SK-N-SH treated with all-trans-retinoic acid at 6 μM for 48 hours (cell line): ENCODE data around the gene USP15.
A peak's percentile ranks its signal among the peaks of the same experiment; 100 is the strongest.

Experiments
- ATAC-seq: fragments of 200-7000 bp; cut with Tn5 transposase; 3 replicates; pipeline ENCODE4 v1.9.1; 2020; ENCODE audit warnings: mild to moderate bottlenecking, moderate library complexity
- ARNTL ChIP-seq: fragments of 450-650 bp; formaldehyde crosslinking; IDR thresholded peaks from 2 replicates; pipeline ENCODE4 v1.5.0; 2020; ENCODE audit warnings: low read depth, mild to moderate bottlenecking, moderate library complexity, borderline replicate concordance
- CREB5 ChIP-seq: fragments of 250-450 bp; sonication (Bioruptor Pico); IDR thresholded peaks from 2 replicates; pipeline ENCODE4 v1.5.1; 2020; ENCODE audit warnings: low read depth, mild to moderate bottlenecking, moderate library complexity
- CSDC2 ChIP-seq: fragments of 250-450 bp; sonication (Bioruptor Pico); IDR thresholded peaks from 2 replicates; pipeline ENCODE4 v1.5.0; 2020; ENCODE audit warnings: mild to moderate bottlenecking, moderate library complexity
- CSRNP3 ChIP-seq: fragments of 250-450 bp; sonication (Bioruptor Pico); IDR thresholded peaks from 2 replicates; pipeline ENCODE4 v1.5.1; 2021; ENCODE audit warnings: mild to moderate bottlenecking, moderate library complexity
- ESRRG ChIP-seq: fragments of 250-450 bp; sonication (Bioruptor Pico); IDR thresholded peaks from 2 replicates; pipeline ENCODE4 v1.6.1; 2021; ENCODE audit warnings: mild to moderate bottlenecking
- GLIS3 ChIP-seq: fragments of 250-450 bp; sonication (Bioruptor Pico); IDR thresholded peaks from 2 replicates; pipeline ENCODE4 v1.5.0; 2020; ENCODE audit warnings: mild to moderate bottlenecking, moderate library complexity
- ISL1 ChIP-seq: fragments of 250-450 bp; sonication (Bioruptor Pico); IDR thresholded peaks from 2 replicates; pipeline ENCODE4 v2.1.2; 2022; ENCODE audit warnings: mild to moderate bottlenecking, moderate library complexity
- OSR1 ChIP-seq: fragments of 250-450 bp; sonication (Bioruptor Pico); IDR thresholded peaks from 2 replicates; pipeline ENCODE4 v1.8.0; 2022; ENCODE audit warnings: moderate library complexity, mild to moderate bottlenecking, inconsistent platforms
- POU6F1 ChIP-seq: fragments of 250-450 bp; sonication (Bioruptor Pico); IDR thresholded peaks from 2 replicates; pipeline ENCODE4 v1.8.0; 2021; ENCODE audit warnings: low read depth, mild to moderate bottlenecking, moderate library complexity, borderline replicate concordance
- PPARA ChIP-seq: fragments of 250-450 bp; sonication (Bioruptor Pico); IDR thresholded peaks from 2 replicates; pipeline ENCODE4 v1.5.0; 2020; ENCODE audit warnings: mild to moderate bottlenecking, borderline replicate concordance
- RARB ChIP-seq: fragments of 250-450 bp; sonication (Bioruptor Pico); IDR thresholded peaks from 2 replicates; pipeline ENCODE4 v1.8.0; 2021; ENCODE audit warnings: mild to moderate bottlenecking, moderate library complexity
- SNAI2 ChIP-seq: fragments of 250-450 bp; sonication (Bioruptor Pico); IDR thresholded peaks from 2 replicates; pipeline ENCODE4 v1.5.0; 2020; ENCODE audit warnings: mild to moderate bottlenecking, moderate library complexity
- TCF4 ChIP-seq: fragments of 250-450 bp; sonication (Bioruptor Pico); IDR thresholded peaks from 2 replicates; pipeline ENCODE4 v1.8.0; 2021; ENCODE audit warnings: mild to moderate bottlenecking, moderate library complexity, borderline replicate concordance
- TOX ChIP-seq: fragments of 250-450 bp; sonication (Bioruptor Pico); IDR thresholded peaks from 2 replicates; pipeline ENCODE4 v1.8.0; 2021; ENCODE audit warnings: mild to moderate bottlenecking, moderate library complexity, borderline replicate concordance
- ZC3H10 ChIP-seq: fragments of 250-450 bp; sonication (Bioruptor Pico); IDR thresholded peaks from 2 replicates; pipeline ENCODE4 v1.5.1; 2021; ENCODE audit warnings: mild to moderate bottlenecking, moderate library complexity
- ZFP3 ChIP-seq: fragments of 250-450 bp; sonication (Bioruptor Pico); IDR thresholded peaks from 2 replicates; pipeline ENCODE4 v1.5.0; 2020; ENCODE audit warnings: mild to moderate bottlenecking, moderate library complexity
- ZNF565 ChIP-seq: fragments of 450-650 bp; formaldehyde crosslinking; conservative IDR thresholded peaks from 2 replicates; pipeline ENCODE4 v1.5.0; 2020; ENCODE audit warnings: low read depth, mild to moderate bottlenecking, moderate library complexity
- ZNF70 ChIP-seq: fragments of 450-650 bp; formaldehyde crosslinking; IDR thresholded peaks from 2 replicates; pipeline ENCODE4 v1.5.0; 2020; ENCODE audit warnings: mild to moderate bottlenecking, moderate library complexity
- ZNF8 ChIP-seq: fragments of 450-650 bp; formaldehyde crosslinking; IDR thresholded peaks from 2 replicates; pipeline ENCODE4 v1.5.0; 2020; ENCODE audit warnings: mild to moderate bottlenecking, moderate library complexity
- TF ChIP-seq, protein P1 (sequence below): fragments of 250-450 bp; sonication (Bioruptor Pico); IDR thresholded peaks from 2 replicates; pipeline ENCODE4 v1.8.0; 2020; ENCODE audit warnings: mild to moderate bottlenecking, moderate library complexity, borderline replicate concordance
- TF ChIP-seq, protein P2 (sequence below): fragments of 250-450 bp; sonication (Bioruptor Pico); IDR thresholded peaks from 2 replicates; pipeline ENCODE4 v1.5.0; 2020; ENCODE audit warnings: mild to moderate bottlenecking, moderate library complexity

The USP15 gene

GRCh38 chr12:62370189-62370588 is 110.0 kb downstream of the USP15 start:
- ATAC-seq = no peak
- TF ChIP-seq TCF4 (CRISPR knock-in tag) (no peak), ISL1 (CRISPR knock-in tag) (no peak), ZC3H10 (CRISPR knock-in tag) (no peak), RARB (CRISPR knock-in tag) (no peak), CSDC2 (no peak), OSR1 (CRISPR knock-in tag) (no peak), GLIS3 (no peak), ZNF70 (CRISPR knock-in tag) (no peak), TOX (CRISPR knock-in tag) (no peak), POU6F1 (CRISPR knock-in tag) (no peak), ESRRG (no peak), CSRNP3 (CRISPR knock-in tag) (no peak)

DNA sequence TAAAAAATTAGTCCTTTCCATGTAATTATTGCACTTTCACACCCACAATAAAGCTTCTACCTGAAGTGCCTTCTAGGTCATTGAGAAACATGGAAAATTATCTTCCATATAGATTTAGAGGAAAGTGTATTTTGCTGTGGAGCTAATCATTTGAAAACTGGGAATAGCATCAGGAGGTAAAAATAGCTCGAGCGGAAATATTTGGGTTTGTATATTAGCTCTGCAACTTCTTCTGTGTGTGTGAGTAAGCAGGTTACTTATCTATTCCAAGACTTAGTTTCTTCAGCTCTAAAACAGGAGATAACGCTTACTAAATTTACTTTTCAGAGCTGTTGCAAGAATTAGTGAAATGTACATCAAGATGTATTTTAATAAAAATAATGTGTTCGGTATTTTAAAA is 111.5 kb downstream of the USP15 start:
- ATAC-seq = no peak
- TF ChIP-seq CSRNP3 (CRISPR knock-in tag) = no peak
- no peak for TF ChIP-seq GLIS3
- TF ChIP-seq ISL1 (CRISPR knock-in tag) = no peak
- TF ChIP-seq, protein P1, sequence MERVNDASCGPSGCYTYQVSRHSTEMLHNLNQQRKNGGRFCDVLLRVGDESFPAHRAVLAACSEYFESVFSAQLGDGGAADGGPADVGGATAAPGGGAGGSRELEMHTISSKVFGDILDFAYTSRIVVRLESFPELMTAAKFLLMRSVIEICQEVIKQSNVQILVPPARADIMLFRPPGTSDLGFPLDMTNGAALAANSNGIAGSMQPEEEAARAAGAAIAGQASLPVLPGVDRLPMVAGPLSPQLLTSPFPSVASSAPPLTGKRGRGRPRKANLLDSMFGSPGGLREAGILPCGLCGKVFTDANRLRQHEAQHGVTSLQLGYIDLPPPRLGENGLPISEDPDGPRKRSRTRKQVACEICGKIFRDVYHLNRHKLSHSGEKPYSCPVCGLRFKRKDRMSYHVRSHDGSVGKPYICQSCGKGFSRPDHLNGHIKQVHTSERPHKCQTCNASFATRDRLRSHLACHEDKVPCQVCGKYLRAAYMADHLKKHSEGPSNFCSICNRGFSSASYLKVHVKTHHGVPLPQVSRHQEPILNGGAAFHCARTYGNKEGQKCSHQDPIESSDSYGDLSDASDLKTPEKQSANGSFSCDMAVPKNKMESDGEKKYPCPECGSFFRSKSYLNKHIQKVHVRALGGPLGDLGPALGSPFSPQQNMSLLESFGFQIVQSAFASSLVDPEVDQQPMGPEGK = no peak
- TF ChIP-seq TOX (CRISPR knock-in tag) = no peak
- TF ChIP-seq RARB (CRISPR knock-in tag) = no peak
- TF ChIP-seq ESRRG = no peak
- no peak for TF ChIP-seq CREB5 (CRISPR knock-in tag)
- TF ChIP-seq ZNF8 (CRISPR knock-in tag) = no peak
- no peak for TF ChIP-seq POU6F1 (CRISPR knock-in tag)
- TF ChIP-seq ZFP3 (CRISPR knock-in tag) = no peak
- TF ChIP-seq OSR1 (CRISPR knock-in tag) = no peak
- no peak for TF ChIP-seq ZNF565 (CRISPR knock-in tag)
- TF ChIP-seq SNAI2 (CRISPR knock-in tag) = no peak
- TF ChIP-seq TCF4 (CRISPR knock-in tag) = no peak

DNA sequence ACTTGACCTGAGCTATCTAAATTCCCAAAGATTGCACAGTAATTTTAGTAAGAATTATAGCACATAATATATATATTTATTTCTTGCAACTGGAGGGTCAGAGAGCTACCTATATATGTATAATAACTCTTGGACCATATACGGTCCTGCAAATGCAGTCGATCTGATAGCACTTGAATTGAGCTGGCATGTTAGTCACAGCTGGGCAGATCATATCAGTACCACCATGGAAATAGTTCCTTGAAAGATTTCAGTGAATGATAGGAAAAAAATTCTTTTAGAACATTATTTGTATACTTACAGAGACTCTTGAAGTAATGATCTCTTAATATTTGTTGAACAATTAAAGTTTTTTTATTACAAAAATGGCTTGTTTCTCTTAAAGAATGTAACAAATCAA is 111.9 kb downstream of the USP15 start:
- ATAC-seq = peak; percentile 64
- TF ChIP-seq, protein P1 = no peak
- no peak for TF ChIP-seq TOX (CRISPR knock-in tag)
- TF ChIP-seq, protein P2, sequence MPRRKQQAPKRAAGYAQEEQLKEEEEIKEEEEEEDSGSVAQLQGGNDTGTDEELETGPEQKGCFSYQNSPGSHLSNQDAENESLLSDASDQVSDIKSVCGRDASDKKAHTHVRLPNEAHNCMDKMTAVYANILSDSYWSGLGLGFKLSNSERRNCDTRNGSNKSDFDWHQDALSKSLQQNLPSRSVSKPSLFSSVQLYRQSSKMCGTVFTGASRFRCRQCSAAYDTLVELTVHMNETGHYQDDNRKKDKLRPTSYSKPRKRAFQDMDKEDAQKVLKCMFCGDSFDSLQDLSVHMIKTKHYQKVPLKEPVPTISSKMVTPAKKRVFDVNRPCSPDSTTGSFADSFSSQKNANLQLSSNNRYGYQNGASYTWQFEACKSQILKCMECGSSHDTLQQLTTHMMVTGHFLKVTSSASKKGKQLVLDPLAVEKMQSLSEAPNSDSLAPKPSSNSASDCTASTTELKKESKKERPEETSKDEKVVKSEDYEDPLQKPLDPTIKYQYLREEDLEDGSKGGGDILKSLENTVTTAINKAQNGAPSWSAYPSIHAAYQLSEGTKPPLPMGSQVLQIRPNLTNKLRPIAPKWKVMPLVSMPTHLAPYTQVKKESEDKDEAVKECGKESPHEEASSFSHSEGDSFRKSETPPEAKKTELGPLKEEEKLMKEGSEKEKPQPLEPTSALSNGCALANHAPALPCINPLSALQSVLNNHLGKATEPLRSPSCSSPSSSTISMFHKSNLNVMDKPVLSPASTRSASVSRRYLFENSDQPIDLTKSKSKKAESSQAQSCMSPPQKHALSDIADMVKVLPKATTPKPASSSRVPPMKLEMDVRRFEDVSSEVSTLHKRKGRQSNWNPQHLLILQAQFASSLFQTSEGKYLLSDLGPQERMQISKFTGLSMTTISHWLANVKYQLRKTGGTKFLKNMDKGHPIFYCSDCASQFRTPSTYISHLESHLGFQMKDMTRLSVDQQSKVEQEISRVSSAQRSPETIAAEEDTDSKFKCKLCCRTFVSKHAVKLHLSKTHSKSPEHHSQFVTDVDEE (CRISPR knock-in tag) = no peak
- TF ChIP-seq OSR1 (CRISPR knock-in tag) = no peak
- no peak for TF ChIP-seq TCF4 (CRISPR knock-in tag)
- no peak for TF ChIP-seq ARNTL (CRISPR knock-in tag)
- TF ChIP-seq ZNF70 (CRISPR knock-in tag) = no peak
- TF ChIP-seq ZNF8 (CRISPR knock-in tag) = no peak
- no peak for TF ChIP-seq CSDC2
- no peak for TF ChIP-seq SNAI2 (CRISPR knock-in tag)
- no peak for TF ChIP-seq PPARA (CRISPR knock-in tag)
- no peak for TF ChIP-seq ZC3H10 (CRISPR knock-in tag)
- TF ChIP-seq ZFP3 (CRISPR knock-in tag) = no peak
